Measurements from ENCODE around the gene MED8. TPM values are rescaled to one million over a fixed set of nuclear protein-coding genes. Genes with fewer than 3 reads are reported as not detected.

MED8 gene, protein sequence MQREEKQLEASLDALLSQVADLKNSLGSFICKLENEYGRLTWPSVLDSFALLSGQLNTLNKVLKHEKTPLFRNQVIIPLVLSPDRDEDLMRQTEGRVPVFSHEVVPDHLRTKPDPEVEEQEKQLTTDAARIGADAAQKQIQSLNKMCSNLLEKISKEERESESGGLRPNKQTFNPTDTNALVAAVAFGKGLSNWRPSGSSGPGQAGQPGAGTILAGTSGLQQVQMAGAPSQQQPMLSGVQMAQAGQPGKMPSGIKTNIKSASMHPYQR
- 33.9 and 39.3 TPM in 2 replicates for total RNA-seq (2014; rRNA removed; shearing (Covaris generic))

DNA sequence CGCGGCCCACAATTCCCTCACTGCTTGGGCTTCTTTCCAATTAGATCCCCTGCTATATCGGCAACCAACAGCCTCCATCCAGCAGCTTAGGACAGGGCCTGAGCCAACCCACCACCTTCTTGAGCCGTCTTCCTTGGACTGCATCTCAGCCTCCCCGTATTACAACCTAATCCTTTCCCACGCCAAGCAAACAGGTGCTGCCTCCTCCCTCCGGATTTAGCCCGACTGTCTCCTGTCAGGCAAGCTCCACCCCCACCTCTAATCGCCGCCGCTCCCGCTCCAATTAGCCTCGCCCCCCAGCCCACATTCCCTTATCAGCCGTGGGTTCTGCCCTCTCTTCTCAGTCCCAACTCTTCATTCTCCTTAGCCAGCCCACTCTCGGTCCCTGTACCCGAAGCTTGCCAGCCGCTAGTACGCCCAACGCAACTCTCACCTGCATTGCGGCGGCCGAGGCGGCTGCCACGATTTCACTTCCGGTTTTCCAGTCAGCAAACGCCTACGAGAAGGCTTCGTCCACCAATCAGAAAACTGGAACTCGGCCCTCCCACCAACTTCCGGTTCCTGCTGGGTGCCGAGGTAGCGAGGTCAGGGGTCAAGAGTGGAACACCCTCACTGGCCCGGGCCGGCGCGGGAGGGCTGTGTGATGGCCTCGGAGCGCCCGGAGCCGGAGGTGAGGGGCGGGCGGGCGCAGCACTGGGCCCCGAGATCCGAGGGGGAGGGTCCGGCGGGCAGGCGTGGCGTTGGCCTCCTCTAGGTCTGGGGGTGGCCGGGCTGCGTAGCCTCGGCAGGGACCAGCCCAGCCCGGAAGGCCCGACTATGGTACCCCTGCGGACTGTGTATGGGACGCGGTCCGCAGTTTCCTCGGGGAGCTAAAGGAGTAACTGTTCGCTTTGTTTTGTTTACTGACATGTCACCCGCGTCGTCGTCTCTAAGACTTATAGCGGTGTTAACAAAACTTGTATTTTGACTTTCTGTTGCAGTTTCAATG, at the start of gene MED8, which contains the start of gene SZT2:
Gene MED8 (minus strand): TSS at position 475 of the 988 bp plus-strand sequence. CDS start 36 bp downstream, at position 439.
Gene SZT2 (plus strand): TSS at position 574 of the 988 bp plus-strand sequence. CDS start 70 bp downstream, at position 644.
- Histone ChIP-seq H3K4me3 (peak within 1 kb of the TSS; percentile 76), H3K27ac (peak within 1 kb of the TSS; percentile 75), H3K27me3 (no peaks in the 10 kb centered on the region), H3K36me3 (peaks cover 14% of the 10 kb centered on the region), H3K4me1 (peaks cover 3% of the 10 kb centered on the region; the same call in 1 of the 2 replicates), H3K9me3 (replicated peaks) (no peaks in the 10 kb centered on the region)
- DNase-seq, result peak; percentile 96 to 98

DNA sequence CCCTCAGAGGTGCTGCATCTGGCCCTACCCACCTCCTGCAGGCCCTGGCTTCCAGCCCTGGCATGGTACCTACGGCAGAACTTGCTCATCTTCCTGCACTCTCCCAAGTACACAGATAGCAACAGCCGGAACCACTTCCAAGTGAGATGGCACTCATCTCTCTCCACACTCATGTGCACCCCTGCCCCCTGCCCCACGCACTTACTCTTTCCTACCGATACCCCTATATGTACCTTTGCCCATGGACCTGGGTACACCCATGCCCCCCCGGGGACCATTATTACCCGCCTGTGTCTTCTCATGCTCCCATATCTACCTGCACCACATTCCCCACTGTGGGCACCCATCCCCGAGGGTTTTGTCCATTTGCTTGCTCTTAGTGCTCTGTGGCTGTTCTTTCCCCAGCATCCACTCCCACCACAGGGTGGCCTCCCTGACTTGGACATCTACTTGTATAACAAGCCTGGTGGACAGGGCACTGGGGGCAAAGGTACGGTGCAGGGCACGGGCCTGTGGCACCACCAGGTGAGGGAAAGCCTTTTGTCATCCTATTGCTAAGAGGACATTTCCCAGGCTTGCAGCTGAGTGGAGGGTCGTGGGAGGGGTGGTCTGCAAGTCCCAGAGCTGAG, 49.5 kb upstream of the MED8 start:
- Histone ChIP-seq H3K4me1 (no peaks in the 10 kb centered on the region), H3K9me3 (replicated peaks) (no peaks in the 10 kb centered on the region), H3K36me3 (peaks cover 32% of the 10 kb centered on the region), H3K4me3 (no peak overlapping the region), H3K27ac (no peak overlapping the region), H3K27me3 (no peaks in the 10 kb centered on the region)
- no peak for DNase-seq

DNA sequence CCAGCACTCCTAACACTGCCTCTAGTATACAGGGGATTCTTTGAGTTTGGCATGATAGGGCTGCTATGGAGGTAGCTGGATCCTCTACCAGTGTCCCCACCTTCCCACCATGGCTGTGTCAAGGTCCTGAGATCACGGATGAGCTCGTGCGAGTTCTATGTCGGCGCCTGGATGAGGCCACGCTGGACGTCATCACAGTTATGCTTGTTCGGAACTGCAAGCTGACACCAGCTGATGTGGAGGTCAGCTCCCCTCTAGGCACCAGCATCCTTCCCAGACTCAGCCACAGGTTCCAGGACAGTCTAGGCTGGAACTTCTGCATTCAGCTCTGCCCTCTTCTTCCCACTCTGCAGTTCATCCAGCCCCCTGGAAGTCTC, 49.0 kb upstream of the MED8 start:
- peaks cover 37% of the 10 kb centered on the region for H3K36me3 ChIP-seq

DNA sequence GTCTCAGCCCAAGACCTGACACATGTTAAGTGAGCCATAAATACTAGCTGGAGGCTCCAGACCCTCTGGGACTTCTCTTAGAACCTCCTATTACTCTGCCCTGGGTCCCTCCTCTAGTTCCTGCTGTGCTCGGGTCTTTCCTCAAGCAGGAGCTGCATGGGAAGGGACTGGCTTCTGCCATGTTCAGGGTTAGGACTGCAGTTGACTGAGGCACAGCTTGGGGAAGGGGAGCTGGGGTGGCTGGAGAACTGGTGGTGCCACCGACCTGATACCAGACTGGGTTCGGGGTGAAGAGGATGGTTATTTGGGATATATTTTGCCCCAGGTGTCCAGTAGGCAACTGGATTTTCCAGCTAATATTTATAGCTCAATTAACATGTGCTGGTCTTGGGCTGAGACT, 48.4 kb upstream of the MED8 start:
- no peaks in the 10 kb centered on the region for H3K9me3 ChIP-seq (replicated peaks)
- no peaks in the 10 kb centered on the region for H3K27me3 ChIP-seq
- H3K4me3 ChIP-seq, result no peak overlapping the region
- no peak overlapping the region for H3K27ac ChIP-seq
- H3K36me3 ChIP-seq, result peaks cover 38% of the 10 kb centered on the region
- H3K4me1 ChIP-seq, result no peaks in the 10 kb centered on the region
- no peak for DNase-seq

More for the DNA sequence above, 49.0 kb upstream of the MED8 start:
- Histone ChIP-seq H3K27me3 (no peaks in the 10 kb centered on the region), H3K27ac (no peak overlapping the region), H3K9me3 (replicated peaks) (no peaks in the 10 kb centered on the region), H3K4me3 (no peak overlapping the region), H3K4me1 (no peaks in the 10 kb centered on the region)
- no peak for DNase-seq

DNA sequence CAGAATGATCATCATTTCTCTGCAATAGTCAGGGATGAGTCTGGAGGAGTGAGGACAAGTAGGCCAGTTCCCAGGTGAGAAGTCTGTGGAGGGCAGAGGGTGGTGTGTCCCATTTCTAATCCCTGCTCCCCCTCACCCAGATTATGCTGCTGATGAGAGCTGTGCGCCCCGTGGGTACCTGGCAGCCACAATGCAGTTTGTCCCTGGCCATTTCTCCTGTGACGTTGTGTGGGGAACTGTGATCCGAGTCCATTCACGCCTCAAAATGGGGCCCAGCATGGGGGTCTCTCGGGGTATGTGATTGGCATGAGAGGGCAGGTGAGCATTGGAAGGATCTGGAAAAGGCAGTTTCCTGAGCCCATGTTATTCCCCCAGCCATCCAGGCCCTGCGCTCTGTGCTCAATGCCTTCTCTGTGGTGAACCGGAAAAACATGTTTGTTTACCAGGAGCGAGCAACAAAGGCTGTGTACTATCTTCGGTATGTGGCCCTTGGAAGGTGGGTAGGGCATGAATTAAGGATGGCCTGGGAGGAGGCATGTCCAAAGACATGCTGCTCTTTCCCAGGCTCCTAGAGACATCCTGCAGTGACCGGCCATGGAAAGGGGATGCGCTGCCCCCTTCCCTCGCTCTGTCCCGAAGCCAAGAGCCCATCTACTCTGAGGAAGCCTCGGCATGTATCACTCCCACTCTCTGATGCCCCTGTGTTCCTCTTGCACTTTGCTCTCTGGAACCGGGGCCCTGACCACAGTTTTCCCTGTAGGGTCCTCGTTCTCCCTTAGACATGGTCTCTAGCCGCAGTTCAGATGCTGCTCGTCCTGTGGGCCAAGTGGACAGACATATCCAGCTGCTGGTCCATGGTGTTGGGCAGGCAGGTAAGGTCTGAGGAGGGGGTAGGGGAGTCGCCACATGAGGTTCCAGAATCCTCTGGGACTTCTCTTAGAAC, 47.7 kb upstream of the MED8 start:
- Histone ChIP-seq H3K36me3 (peaks cover 40% of the 10 kb centered on the region), H3K27ac (no peak overlapping the region), H3K4me1 (no peaks in the 10 kb centered on the region), H3K4me3 (no peak overlapping the region), H3K9me3 (replicated peaks) (no peaks in the 10 kb centered on the region), H3K27me3 (no peaks in the 10 kb centered on the region)
- no peak for DNase-seq

DNA sequence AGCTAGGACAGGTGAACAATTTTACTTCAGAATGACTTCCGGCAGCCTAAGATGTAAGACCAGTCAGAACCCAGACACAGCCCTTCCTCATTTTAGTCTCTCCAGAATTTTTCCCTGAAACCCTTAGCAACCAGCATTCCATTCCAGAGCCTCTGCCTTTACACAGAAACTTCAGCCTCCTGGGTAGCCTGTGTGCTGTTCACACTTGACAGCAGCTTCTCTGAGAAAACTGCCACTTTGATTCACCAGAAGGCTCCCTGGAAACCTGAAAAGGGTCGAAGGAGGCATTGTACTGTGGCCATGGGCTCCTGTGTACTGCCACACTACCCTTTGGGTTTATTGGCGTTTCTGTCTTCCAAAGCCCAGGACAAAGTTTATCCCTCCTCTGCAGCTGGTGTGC, 46.8 kb upstream of the MED8 start:
- no peaks in the 10 kb centered on the region for H3K9me3 ChIP-seq (replicated peaks)
- peaks cover 46% of the 10 kb centered on the region for H3K36me3 ChIP-seq
- no peak for DNase-seq
- H3K27ac ChIP-seq, result no peak overlapping the region
- H3K4me1 ChIP-seq, result no peaks in the 10 kb centered on the region
- H3K27me3 ChIP-seq, result no peaks in the 10 kb centered on the region
- H3K4me3 ChIP-seq, result no peak overlapping the region

DNA sequence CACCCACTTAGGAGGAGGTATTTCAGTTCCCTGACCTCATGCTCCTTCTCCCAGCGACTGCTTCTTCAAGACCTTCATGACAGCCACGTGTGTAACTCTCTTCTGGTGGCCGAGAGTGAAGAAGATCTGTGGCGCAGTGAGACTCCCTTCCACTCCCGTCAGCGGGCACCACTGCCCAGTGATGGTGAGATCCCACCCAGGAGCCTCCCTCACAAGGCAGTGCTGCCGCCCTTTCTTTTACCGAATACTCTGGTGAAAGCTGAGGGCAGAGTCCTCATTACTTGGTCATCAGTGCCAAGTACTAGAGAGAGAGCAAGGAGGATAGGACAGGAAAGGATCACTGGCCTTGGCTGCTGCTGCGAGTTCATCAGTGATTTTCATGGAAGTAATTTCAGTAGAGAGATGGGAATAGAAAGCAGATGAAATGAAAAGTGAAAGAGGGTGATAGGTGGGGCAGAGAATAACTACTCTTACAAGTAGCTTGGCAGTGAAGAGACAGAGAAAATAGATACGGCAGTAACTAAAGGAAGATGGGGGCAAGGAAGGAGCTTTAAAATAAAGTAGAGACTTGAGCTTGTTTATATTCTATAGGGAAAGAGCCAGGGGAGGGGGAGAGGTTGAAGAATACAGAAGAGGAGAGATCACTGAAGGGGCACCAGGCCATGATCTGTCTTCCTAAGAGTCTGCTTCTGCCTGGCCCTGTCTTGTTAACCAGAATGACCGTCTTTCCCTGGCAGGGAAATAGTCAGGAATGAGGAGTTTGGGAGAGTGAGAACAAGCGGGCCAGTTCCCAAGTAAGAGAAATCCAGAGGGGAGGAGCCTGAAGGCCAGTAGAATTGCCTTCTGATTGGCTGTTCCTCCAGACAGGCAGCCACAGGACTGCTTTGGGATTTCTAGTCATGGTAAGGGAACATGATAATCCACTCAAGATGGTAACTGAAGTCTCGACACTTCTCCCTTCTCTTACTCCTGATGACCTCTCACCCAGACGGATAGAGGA, 45.8 kb upstream of the MED8 start:
- H3K4me1 ChIP-seq, result no peaks in the 10 kb centered on the region
- DNase-seq, result no peak
- H3K4me3 ChIP-seq, result no peak overlapping the region
- H3K27ac ChIP-seq, result no peak overlapping the region
- peaks cover 51% of the 10 kb centered on the region for H3K36me3 ChIP-seq
- no peaks in the 10 kb centered on the region for H3K27me3 ChIP-seq
- no peaks in the 10 kb centered on the region for H3K9me3 ChIP-seq (replicated peaks)

DNA sequence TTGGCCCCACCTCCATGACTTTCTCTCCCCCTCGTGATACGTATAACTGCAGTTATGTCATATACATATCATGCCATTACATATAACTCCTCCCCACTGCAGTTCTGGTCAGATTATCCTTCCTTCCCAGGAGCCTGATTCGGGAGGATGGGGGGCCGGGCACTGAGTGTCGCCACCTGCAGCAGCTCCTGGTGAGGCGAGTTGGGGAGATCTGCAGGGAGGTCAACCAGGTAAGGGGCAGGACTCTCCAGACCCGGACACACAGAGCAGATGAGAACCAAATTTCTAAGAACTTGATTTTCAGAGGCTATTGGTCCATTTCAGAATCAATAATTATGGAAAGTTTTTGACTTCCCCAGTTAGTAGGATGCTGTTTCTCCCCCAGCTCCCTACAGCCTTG, 44.7 kb upstream of the MED8 start:
- Histone ChIP-seq H3K27me3 (no peaks in the 10 kb centered on the region), H3K9me3 (replicated peaks) (no peaks in the 10 kb centered on the region), H3K4me1 (no peaks in the 10 kb centered on the region), H3K27ac (no peak overlapping the region), H3K4me3 (no peak overlapping the region), H3K36me3 (peaks cover 54% of the 10 kb centered on the region)
- no peak for DNase-seq

DNA sequence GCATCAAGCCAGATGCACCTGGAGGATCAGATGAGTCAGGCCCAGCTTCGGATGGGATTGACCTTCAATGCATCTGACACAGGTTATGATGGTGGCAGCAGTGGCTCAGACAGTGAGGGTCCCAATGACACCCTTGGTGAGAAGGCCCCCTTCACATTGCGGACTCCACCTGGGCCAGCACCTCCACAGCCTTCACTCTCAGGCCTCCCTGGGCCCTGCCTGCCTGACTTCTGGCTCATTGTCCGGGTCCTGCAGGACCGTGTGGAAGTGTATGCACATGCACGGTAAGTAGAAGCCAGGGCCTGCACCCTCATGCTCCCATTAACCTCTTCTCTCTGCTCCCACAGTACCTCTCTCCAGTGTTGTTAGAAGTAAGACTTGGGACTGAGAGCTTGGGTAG, 43.3 kb upstream of the MED8 start:
- H3K36me3 ChIP-seq, result peaks cover 66% of the 10 kb centered on the region
- H3K4me1 ChIP-seq, result no peaks in the 10 kb centered on the region
- no peak for DNase-seq
- no peak overlapping the region for H3K4me3 ChIP-seq
- H3K27ac ChIP-seq, result no peak overlapping the region
- H3K27me3 ChIP-seq, result no peaks in the 10 kb centered on the region
- no peaks in the 10 kb centered on the region for H3K9me3 ChIP-seq (replicated peaks)

DNA sequence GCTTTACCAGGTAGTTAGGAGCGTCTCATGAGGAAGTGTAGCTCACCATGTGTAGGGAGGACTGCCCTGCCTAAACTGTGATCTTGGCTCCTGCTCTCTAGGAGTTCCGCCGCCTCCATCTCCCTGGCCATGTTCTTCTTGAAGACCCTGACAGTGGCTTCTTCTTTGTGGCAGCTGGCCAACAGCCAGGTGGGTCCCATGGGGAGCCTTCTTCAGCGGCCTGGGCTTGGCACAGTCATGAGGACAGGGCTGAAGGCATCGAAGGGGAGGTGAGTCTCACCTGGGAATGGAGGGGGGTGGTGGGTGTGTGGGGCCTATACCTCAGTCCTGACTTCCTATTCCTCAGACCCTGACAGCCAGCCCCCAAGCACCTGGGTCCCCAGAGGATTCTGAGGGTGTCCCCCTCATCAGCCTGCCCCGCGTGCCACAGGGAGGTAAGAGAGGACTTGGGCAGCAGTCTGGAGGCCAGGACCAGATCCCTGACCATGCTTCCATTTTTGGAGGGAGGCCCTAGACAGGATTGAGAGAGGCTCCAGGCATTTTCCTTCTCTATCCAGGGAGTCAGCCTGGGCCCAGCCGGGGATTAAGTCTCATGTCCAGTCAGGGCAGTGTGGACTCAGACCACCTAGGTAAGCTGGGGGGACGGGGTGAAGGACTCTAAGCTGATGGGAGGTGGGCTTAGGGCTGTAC, 42.7 kb upstream of the MED8 start:
- Histone ChIP-seq H3K36me3 (peaks cover 70% of the 10 kb centered on the region), H3K4me1 (no peaks in the 10 kb centered on the region), H3K27ac (no peak overlapping the region), H3K27me3 (no peaks in the 10 kb centered on the region), H3K4me3 (no peak overlapping the region), H3K9me3 (replicated peaks) (no peaks in the 10 kb centered on the region)
- DNase-seq, result no peak

DNA sequence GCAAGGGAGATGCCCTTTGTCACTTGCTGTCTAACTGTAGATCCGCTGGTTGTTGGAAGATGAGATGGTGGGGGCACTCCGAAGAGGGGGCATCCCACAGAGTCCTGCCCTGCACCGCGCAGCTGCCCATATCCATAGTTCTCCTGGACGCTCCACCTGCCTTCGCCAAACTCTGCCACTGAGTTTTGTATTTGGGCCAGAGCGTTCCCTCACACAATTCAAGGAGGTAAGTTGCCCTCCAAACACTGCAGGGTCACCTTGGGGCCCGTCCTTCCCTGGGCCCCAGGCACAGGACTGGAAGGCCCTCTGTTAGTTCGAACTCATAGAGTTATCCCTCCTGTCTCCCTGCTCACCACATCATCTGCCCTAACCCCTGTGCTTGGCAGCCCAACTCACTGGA, 42.1 kb upstream of the MED8 start:
- no peaks in the 10 kb centered on the region for H3K9me3 ChIP-seq (replicated peaks)
- H3K36me3 ChIP-seq, result peaks cover 74% of the 10 kb centered on the region
- no peaks in the 10 kb centered on the region for H3K27me3 ChIP-seq
- no peaks in the 10 kb centered on the region for H3K4me1 ChIP-seq
- no peak overlapping the region for H3K4me3 ChIP-seq
- no peak for DNase-seq
- no peak overlapping the region for H3K27ac ChIP-seq

DNA sequence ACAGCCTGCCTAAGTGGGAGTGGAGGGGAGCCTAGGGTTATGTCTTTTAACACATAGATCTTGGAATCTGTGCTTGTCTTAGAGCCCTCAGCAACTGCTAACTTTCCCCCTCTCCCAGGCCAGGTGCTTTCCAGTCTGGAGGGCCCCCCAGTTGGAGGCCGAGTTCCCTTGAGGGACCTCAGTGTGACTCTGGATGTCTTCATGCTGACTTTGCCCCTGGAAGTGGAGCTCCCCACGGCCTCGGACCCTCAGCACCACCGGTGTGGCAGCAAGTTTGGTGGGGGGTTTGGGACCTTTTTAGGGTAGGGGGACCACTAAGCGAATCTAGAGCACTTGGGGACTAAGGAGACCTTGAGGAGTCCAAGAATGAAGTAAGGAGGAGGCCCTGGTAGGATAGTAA, 41.2 kb upstream of the MED8 start:
- H3K4me1 ChIP-seq, result no peaks in the 10 kb centered on the region
- peaks cover 72% of the 10 kb centered on the region for H3K36me3 ChIP-seq
- no peak for DNase-seq
- H3K27me3 ChIP-seq, result no peaks in the 10 kb centered on the region
- no peak overlapping the region for H3K27ac ChIP-seq
- H3K9me3 ChIP-seq (replicated peaks), result no peaks in the 10 kb centered on the region
- H3K4me3 ChIP-seq, result no peak overlapping the region

DNA sequence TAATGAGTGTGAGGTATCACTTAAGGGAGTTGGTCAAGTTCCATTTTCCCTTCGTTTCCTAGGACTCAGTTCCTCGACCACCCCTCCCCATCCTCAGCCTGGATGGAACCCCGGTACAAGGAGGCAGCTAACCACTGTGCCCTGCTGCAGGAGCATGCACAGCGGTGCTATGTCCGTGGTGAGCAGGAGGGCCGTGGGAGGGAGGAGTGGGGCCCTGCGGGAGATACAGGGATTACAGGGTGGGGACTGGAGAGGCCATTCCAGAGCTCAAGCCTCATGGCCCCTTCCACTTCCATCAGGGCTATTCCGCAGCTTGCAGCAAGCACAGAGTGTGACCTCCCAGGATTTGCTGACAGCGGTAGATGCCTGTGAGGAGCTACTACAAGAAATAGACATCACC, 38.3 kb upstream of the MED8 start:
- Histone ChIP-seq H3K36me3 (peaks cover 54% of the 10 kb centered on the region), H3K27me3 (no peaks in the 10 kb centered on the region)

More for the DNA sequence above, 38.3 kb upstream of the MED8 start:
- no peak overlapping the region for H3K27ac ChIP-seq
- no peak for DNase-seq
- H3K9me3 ChIP-seq (replicated peaks), result no peaks in the 10 kb centered on the region
- no peak overlapping the region for H3K4me3 ChIP-seq
- H3K4me1 ChIP-seq, result no peaks in the 10 kb centered on the region
